Stimulated activated CD4-positive, alpha-beta T cell treated with anti-CD3 and anti-CD28 coated beads, TNF-alpha, amount 100 ng/mL, for 4 hours (primary cell): ENCODE results near the gene KIF5A.
A peak's percentile ranks its signal among the peaks of the same experiment; 100 is the strongest.

ENCODE experiments used
- DNase-seq, 3 experiments: peaks; one replicate each; pipeline ENCODE4 v3.0.0-alpha.2; 2020; ENCODE audit warnings: low read depth in 3 of 3

KIF5A gene

GRCh38 chr12:57620245-57620935 is 70.5 kb downstream of the KIF5A start:
- no peak for DNase-seq

DNA sequence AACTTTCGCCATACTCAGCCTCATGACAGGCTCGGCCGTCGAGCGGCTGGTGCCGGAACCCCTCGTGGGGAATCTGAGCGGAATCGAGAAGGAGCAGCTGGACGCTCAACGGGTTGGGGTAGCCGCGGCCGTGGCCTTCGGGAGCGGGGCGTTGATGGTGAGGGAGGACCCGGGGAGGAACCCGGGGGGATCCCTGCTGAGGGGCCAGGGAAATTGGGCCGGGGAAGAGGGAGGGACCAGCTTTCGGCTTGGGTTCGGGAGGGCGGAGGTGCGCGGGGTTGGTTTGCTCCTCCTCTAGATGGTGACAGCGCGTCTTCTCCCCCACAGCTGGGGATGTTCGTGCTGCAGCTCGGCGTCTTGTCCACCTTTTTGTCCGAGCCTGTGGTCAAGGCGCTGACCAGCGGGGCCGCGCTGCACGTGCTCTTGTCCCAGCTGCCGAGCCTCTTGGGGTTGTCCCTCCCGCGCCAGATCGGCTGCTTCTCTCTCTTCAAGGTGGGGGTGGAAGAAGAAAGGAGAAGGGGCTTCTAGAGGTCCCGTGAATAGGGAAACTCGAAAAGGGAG is 71.2 kb downstream of the KIF5A start:
- DNase-seq = no peak

DNA sequence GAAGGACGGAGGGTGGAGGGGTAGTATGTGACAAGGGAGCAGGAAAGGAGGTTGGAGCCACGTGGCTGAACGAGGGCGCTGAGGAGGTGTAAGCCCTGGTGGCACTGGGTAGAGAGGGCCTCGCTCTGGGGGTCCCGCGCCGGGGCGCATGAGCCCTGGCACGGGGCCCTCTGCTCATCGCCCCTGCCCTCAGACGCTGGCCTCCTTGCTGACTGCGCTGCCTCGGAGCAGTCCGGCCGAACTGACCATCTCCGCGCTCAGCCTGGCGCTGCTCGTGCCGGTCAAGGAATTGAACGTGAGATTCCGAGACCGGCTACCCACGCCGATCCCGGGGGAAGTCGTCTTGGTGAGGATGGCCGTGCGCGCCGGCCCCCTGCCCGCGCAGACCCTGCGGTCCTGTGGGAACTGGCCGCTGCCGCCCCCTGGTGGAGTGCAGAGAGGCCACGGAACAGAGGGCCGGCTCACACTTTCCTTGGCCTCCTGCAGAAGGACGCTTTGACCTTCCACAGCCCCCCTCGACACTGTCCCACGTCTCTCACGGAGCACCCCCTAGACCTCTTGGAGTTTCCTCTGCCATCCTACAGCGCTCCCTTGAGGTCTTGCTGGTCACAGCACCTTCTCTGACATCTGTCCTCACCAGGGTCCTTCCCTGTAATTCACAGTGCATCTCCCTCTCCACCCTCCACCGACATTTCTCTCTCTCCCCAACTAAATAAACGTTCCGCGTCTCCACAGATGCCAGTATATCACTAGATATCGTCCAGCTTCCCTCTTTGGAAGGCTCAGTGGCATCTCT is 71.9 kb downstream of the KIF5A start:
- DNase-seq = peak; percentile 34 to 44 (median 39)

DNA sequence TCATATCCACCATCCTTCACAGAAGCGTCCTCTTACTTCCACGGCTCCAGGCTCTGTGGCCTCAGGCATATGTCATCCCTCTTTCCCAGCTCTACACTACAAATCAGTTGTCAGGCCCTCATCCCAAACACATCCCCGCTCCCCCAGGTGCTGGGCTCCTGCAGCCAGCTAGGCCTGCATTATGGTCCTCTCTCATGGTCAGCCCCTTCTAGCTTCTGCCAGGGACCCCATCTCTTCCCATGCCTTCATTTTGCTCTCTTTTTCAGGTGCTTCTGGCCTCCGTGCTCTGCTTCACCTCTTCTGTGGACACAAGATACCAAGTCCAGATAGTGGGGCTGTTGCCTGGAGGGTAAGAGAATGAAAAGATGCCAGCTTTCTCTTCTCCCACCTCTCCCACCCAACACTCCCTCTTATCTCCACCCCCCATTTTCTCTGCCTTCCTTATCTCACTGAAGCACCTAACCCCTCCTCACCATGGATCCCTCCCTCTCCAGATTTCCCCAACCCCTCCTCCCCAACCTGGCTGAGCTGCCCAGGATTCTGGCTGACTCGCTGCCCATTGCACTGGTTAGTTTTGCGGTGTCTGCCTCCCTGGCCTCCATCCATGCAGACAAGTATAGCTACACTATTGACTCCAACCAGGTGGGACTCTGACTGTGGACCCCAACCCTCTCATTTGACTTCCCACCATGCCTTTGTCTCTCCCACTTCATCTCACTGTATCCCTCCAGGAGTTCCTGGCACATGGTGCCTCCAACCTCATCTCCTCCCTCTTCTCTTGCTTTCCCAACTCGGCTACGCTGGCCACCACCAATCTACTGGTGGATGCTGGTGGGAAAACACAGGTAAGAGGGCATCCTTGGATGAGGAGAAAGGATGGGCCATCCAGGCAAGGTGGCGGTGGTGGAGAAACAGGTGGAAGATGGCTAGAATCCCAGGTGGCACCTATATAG is 72.7 kb downstream of the KIF5A start:
- no peak for DNase-seq

DNA sequence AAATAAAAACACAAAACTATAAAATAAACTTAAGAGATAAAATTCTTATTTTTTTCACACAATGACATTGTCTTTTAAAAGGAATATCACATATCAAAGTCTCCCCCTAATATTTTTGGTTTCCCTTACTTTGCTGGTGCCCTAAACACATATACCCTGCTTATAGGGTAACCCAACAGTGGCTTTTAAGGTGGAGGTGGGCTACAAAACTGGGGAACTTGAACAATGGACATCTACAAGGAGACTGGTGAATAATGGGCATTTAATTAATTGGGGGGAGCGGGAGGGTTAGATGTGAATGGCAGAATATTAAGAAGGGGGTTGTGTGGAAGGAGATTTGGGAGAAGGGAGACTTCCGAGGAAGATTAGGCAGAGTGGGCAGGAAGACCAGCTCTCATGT is 73.5 kb downstream of the KIF5A start:
- no peak for DNase-seq

GRCh38 chr12:57623811-57624390 is 74.1 kb downstream of the KIF5A start:
- no peak for DNase-seq

DNA sequence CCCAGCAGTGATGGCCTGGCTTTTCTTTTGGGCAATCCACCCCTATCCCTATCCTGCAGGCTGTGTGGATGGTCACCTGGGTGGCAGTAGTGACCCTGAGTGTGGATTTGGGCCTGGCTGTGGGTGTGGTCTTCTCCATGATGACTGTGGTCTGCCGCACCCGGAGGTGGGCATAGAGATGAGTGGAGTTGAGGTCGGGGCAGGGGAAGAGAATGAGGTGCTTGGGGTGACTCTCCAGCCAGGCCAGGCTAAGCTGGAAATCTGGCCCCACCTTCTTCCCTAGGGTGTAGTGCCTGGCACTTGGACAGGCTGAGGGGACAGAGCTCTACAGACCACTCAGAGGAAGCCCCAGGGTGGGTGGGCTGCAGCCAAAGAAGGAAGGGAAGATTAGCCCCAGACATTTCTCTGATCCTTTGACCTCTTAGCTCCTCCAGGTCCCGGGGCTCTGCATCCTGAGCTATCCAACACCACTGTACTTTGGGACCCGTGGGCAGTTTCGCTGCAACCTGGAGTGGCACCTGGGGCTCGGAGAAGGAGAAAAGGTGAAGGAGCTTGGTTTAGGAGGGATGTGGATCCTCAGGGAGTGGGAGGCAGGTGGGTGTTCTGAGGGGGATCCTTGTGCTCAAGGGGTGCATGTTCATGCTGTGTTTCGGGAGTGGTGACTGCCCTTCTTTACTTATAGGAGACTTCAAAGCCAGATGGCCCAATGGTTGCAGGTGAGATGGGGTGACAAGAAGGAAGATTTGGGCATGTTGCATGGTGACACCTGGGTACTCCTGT is 74.8 kb downstream of the KIF5A start:
- no peak for DNase-seq

DNA sequence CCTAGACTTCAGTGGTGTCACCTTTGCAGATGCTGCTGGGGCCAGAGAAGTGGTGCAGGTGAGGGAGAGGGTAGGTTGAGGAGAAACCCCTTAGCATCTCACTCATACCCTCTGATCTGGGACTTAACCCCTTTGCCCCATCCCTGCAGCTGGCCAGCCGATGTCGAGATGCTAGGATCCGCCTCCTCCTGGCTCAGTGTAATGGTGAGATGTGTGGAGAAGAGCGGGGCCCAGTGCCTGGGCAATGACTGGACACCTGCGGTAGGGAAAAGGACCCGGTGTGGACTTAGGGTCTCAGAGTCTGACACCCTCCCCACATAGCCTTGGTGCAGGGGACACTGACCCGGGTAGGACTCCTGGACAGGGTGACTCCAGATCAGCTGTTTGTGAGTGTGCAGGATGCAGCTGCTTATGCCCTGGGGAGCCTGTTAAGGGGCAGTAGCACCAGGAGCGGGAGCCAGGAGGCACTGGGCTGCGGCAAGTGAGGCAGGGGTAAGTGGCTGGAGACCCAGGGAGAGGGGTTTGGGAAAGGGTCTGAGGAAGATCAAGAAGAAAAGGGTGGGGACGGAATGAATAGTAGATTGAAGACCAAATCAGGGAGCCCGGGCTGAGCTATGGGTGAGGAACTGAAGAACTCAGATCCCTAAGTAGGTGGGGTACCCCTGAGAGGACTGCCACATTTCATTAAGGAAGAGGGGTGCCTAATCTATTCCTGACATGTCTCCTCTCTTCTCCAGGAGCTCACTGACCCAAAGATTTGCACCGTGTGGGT is 75.6 kb downstream of the KIF5A start:
- DNase-seq = no peak

GRCh38 chr12:57626111-57626920 is 76.5 kb downstream of the KIF5A start:
- DNase-seq = no peak

DNA sequence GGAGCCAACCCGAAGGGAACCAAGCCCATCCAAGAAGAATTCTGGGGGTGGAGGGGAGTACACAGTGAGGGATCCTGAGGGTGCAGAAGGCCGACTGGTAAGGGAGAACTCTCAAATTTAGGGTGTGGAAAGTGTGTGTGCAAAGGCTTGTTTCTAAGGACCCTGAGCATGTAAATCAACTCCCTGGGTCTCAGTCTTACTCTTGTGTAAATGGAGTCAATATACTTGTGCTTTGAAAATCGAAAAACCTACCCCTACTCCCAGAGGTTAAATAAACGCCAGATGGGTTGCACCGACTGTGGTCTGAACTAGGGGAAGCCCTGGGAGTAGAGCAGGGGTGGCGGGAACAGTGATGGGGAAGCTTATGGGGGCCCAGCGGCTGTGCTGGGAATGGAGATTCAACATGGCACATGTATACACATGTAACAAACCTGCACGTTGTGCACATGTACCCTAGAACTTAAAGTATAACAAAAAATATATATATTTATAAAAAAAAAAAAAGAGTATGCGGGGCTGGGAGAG is 77.1 kb downstream of the KIF5A start:
- no peak for DNase-seq

DNA sequence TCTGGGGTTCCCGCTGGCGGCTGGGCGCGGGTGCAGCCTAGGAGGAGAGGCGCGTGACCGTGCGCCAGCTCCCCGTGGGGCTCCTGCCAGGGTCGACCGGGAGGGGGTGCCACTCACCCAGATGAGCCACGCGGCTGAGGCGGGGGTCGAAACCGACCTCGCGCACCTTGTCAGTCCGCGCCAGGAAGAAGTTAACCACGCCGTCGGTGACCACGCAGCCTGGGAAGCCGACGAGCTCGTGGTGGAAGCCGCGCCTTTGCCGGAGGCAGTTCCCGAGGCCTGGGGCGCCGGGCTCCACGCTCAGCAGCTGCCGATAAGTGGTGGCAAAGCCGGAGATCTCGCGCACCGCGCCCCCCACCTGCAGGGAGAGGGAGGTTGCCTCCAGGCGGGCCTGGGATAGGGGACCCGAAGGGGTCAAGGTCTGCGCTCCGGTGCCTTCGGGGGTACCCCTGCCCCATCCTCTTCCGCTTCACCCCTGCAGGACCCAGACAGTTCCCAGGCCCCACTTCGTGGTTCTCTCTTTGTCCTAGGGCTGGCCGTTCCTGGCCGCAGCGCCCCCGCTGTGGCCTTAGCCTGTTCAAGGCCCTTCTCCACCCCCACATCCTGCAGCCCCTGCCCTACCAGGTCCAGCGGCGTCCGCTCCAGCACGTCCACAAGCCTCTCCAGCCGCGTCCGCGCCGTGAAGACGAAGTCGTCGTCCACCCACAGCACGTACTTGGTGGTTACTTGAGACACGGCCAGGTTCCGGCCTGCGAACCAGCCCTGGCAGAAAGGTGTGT is 77.8 kb downstream of the KIF5A start:
- DNase-seq = no peak

DNA sequence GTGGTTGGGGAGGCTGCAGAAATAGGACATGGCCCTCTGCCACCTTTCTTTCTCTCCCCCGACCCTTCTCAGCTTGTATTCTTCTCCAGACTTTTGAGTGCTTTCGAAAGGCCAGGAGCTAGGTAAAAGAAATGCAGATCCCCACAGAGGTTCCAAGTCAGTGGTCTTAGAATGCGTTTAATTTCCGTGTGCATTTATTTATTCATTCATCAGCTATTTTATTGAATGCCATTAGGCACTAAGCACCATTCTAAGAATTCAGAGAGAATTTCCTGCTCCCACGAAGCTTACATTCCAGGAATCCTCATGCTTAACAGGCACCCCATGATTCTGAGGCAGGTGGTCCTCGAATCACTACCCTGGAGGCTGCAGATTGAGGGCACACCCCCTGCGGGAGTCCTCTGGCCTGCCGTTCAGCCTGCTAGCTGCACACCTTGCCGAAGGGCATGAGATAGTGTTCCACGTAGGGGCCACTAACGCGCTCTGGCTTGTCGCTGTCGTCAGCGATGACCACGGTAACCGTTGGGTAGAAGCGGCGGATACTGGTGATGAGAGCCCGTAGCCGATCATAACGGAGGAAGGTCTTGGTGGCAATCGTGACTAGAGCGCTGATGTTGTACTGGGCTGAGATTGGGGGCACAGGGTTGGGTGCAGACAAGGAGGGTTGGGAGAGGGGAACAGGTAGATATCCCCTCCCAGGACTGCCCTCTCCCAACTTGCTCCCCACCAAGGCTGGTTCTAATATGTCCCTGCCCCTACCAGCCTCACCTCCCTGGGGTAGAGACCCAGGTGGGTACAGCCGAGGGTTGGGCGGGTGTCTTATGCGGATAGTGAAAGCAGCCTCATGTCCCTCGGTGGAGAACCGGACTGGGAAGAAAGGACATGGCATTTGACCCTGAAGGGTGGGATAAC is 78.7 kb downstream of the KIF5A start:
- no peak for DNase-seq

GRCh38 chr12:57629897-57630471 is 80.1 kb downstream of the KIF5A start:
- DNase-seq = no peak

GRCh38 chr12:57630891-57631433 is 81.1 kb downstream of the KIF5A start:
- DNase-seq = no peak

DNA sequence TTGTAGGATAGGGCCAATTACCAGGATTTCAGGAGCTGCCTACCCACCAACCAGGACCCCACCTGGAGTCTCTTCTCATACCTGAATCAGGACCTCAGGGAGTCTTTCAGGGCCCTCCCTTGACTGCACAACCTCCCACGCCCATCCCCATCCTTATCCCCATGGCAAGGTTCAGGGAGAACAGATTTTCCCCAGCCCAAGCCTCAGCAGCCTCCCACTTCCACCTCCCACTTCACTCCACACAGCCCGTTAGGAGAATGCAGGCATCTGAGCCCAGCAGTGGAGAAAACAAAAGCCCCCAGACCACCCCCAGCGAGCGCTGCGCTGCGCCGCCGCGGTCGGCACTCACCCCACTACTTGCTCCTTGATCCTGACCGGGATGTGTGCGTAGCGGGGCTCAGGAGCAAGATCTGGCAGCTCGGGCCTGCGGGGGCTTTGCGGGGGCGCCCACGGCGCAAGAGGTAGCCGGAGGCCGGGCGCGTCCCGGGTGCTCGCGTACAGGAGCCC is 81.8 kb downstream of the KIF5A start:
- no peak for DNase-seq
